HL-60 (cell line): Measurements from ENCODE around the gene SLC34A2.

Experiments
- DNase-seq, 2 experiments: peaks; one replicate each; pipeline ENCODE4 v3.0.0-alpha.2; 2010 to 2020; ENCODE audit warnings: low read depth in 1 of 2, low spot score in 1 of 2
- H3K27ac ChIP-seq: fragments of 250-450 bp; sonication (Bioruptor Pico); replicated peaks from 2 replicates; pipeline ENCODE4 v1.5.1; 2020; ENCODE audit warnings: mild to moderate bottlenecking, moderate library complexity
- H3K27me3 ChIP-seq: fragments of 250-450 bp; sonication (Bioruptor Pico); 2 replicates; pipeline ENCODE4 v1.5.1; 2021; ENCODE audit warnings: mild to moderate bottlenecking, moderate library complexity; ENCODE audit not compliant: insufficient read depth, poor library complexity, severe bottlenecking
- H3K4me3 ChIP-seq: replicated peaks from 2 replicates; pipeline ENCODE4 v1.5.1; 2011; ENCODE audit warnings: mild to moderate bottlenecking, control low read depth, low read length; ENCODE audit not compliant: insufficient read depth
- GABPA ChIP-seq: IDR thresholded peaks from 2 replicates; pipeline ENCODE4 v1.6.1; 2012; ENCODE audit warnings: low read depth
- POLR2AphosphoS5 ChIP-seq: IDR thresholded peaks from 2 replicates; pipeline ENCODE4 v1.6.1; 2012; ENCODE audit warnings: low read depth
- SPI1 ChIP-seq: IDR thresholded peaks from 2 replicates; pipeline ENCODE4 v1.6.1; 2012; ENCODE audit warnings: low read depth, mild to moderate bottlenecking, borderline replicate concordance
- TF ChIP-seq, protein P1 (sequence below): IDR thresholded peaks from one replicate; pipeline ENCODE4 v1.5.1; 2011; ENCODE audit warnings: low read length, control low read depth, inconsistent platforms; ENCODE audit not compliant: insufficient read depth
- TF ChIP-seq, protein P2 (sequence below): IDR thresholded peaks from 2 replicates; pipeline ENCODE4 v1.6.1; 2012; ENCODE audit warnings: low read depth; ENCODE audit not compliant: insufficient replicate concordance

The SLC34A2 gene

GRCh38 chr4:25676221-25676620 lies 20.6 kb downstream of the SLC34A2 start:
- no peaks in the 10 kb centered on the region for H3K27me3 ChIP-seq
- TF ChIP-seq POLR2AphosphoS5 (no peak), SPI1 (no peak)
- TF ChIP-seq, protein P1, sequence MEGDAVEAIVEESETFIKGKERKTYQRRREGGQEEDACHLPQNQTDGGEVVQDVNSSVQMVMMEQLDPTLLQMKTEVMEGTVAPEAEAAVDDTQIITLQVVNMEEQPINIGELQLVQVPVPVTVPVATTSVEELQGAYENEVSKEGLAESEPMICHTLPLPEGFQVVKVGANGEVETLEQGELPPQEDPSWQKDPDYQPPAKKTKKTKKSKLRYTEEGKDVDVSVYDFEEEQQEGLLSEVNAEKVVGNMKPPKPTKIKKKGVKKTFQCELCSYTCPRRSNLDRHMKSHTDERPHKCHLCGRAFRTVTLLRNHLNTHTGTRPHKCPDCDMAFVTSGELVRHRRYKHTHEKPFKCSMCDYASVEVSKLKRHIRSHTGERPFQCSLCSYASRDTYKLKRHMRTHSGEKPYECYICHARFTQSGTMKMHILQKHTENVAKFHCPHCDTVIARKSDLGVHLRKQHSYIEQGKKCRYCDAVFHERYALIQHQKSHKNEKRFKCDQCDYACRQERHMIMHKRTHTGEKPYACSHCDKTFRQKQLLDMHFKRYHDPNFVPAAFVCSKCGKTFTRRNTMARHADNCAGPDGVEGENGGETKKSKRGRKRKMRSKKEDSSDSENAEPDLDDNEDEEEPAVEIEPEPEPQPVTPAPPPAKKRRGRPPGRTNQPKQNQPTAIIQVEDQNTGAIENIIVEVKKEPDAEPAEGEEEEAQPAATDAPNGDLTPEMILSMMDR = no peak
- TF ChIP-seq, protein P2, sequence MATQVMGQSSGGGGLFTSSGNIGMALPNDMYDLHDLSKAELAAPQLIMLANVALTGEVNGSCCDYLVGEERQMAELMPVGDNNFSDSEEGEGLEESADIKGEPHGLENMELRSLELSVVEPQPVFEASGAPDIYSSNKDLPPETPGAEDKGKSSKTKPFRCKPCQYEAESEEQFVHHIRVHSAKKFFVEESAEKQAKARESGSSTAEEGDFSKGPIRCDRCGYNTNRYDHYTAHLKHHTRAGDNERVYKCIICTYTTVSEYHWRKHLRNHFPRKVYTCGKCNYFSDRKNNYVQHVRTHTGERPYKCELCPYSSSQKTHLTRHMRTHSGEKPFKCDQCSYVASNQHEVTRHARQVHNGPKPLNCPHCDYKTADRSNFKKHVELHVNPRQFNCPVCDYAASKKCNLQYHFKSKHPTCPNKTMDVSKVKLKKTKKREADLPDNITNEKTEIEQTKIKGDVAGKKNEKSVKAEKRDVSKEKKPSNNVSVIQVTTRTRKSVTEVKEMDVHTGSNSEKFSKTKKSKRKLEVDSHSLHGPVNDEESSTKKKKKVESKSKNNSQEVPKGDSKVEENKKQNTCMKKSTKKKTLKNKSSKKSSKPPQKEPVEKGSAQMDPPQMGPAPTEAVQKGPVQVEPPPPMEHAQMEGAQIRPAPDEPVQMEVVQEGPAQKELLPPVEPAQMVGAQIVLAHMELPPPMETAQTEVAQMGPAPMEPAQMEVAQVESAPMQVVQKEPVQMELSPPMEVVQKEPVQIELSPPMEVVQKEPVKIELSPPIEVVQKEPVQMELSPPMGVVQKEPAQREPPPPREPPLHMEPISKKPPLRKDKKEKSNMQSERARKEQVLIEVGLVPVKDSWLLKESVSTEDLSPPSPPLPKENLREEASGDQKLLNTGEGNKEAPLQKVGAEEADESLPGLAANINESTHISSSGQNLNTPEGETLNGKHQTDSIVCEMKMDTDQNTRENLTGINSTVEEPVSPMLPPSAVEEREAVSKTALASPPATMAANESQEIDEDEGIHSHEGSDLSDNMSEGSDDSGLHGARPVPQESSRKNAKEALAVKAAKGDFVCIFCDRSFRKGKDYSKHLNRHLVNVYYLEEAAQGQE = no peak
- DNase-seq = no peak
- H3K27ac ChIP-seq = no peak overlapping the region
- no peak overlapping the region for H3K4me3 ChIP-seq

- TF ChIP-seq, protein P1 = no peak
- TF ChIP-seq GABPA (no peak), SPI1 (no peak), POLR2AphosphoS5 (no peak)
- TF ChIP-seq, protein P2 = no peak
- Histone ChIP-seq H3K27ac (no peak overlapping the region), H3K27me3 (no peaks in the 10 kb centered on the region), H3K4me3 (no peak overlapping the region)
- DNase-seq = no peak
These were observed 21.5 kb downstream of the SLC34A2 start for GRCh38 chr4:25677157-25677556.

- no peak overlapping the region for H3K27ac ChIP-seq
- H3K27me3 ChIP-seq = no peaks in the 10 kb centered on the region
- TF ChIP-seq, protein P2 = no peak
- TF ChIP-seq, protein P1 = no peak
- no peak for TF ChIP-seq SPI1
- TF ChIP-seq GABPA = no peak
- no peak for TF ChIP-seq POLR2AphosphoS5
- no peak for DNase-seq
- H3K4me3 ChIP-seq = no peak overlapping the region
These were observed 22.3 kb downstream of the SLC34A2 start for GRCh38 chr4:25677943-25678342.
